ENCODE data around the gene BUD31. TPM values are rescaled to one million over a fixed set of nuclear protein-coding genes. Genes with fewer than 3 reads are reported as not detected.

BUD31 gene
- total and polyA plus RNA-seq, 4 donors, result 18.5 to 55.9 (median 32.0) TPM

GRCh38 chr7:99380032-99380822 lies 28.5 kb upstream of the BUD31 start:
- Histone ChIP-seq H3K36me3 (ENCODE audit: control insufficient read depth in 4 of 4, insufficient read depth in 3 of 4, low read depth in 1 of 4, low read length in 3 of 4) (no peaks in the 10 kb centered on the region), H3K4me1 (ENCODE audit: control insufficient read depth in 4 of 4, insufficient read depth in 4 of 4, low read length in 3 of 4) (peaks cover 16 to 26% (median 19%) of the 10 kb centered on the region in 4 donors), H3K27me3 (ENCODE audit: control insufficient read depth in 4 of 4, insufficient read depth in 4 of 4, low read length in 3 of 4) (no peaks in the 10 kb centered on the region), H3K27ac (ENCODE audit: low read depth in 1 of 2, low read length in 2 of 2) (peak overlapping the region; percentile 53 to 71), H3K9ac (ENCODE audit: low read depth in 1 of 2, low read length in 2 of 2) (peak overlapping the region in 1 of 2 donors; percentile 28), H3K9me3 (ENCODE audit: control insufficient read depth in 4 of 4, low read length in 3 of 4) (no peaks in the 10 kb centered on the region), H3K4me3 (ENCODE audit: low read depth in 1 of 3, low read length in 3 of 3) (peak overlapping the region in 1 of 3 donors; percentile 25)
- TF ChIP-seq CTCF (IDR thresholded peaks at IDR 0.05; ENCODE audit: low read depth, low read length, missing input control) (no peak), MAX (IDR thresholded peaks at IDR 0.05) (no peak), YY1 (IDR thresholded peaks at IDR 0.05) (no peak)
- 68% methylated on average over 12 of the region's 12 CpGs for WGBS
- DNase-seq (ENCODE audit: low spot score), result peak; percentile 55

- Histone ChIP-seq H3K9ac (ENCODE audit: low read depth in 1 of 2, low read length in 2 of 2) (no peak overlapping the region), H3K27me3 (ENCODE audit: control insufficient read depth in 4 of 4, insufficient read depth in 4 of 4, low read length in 3 of 4) (no peaks in the 10 kb centered on the region), H3K4me3 (ENCODE audit: low read depth in 1 of 3, low read length in 3 of 3) (no peak overlapping the region), H3K4me1 (ENCODE audit: control insufficient read depth in 4 of 4, insufficient read depth in 4 of 4, low read length in 3 of 4) (peaks cover 14 to 23% (median 19%) of the 10 kb centered on the region in 4 donors), H3K9me3 (ENCODE audit: control insufficient read depth in 4 of 4, low read length in 3 of 4) (no peaks in the 10 kb centered on the region), H3K27ac (ENCODE audit: low read depth in 1 of 2, low read length in 2 of 2) (peak overlapping the region; percentile 53 to 71), H3K36me3 (ENCODE audit: control insufficient read depth in 4 of 4, insufficient read depth in 3 of 4, low read depth in 1 of 4, low read length in 3 of 4) (no peaks in the 10 kb centered on the region)
- WGBS, result 68% methylated on average over 16 of the region's 16 CpGs
- no peak for DNase-seq (ENCODE audit: low spot score)
- TF ChIP-seq MAX (IDR thresholded peaks at IDR 0.05), result no peak
- TF ChIP-seq TAF1 (conservative IDR thresholded peaks at IDR 0.05), result no peak
- no peak for TF ChIP-seq REST (IDR thresholded peaks at IDR 0.05)
- TF ChIP-seq FOXA1 (IDR thresholded peaks at IDR 0.05), result no peak
- TF ChIP-seq RXRA (IDR thresholded peaks at IDR 0.05), result no peak
- no peak for TF ChIP-seq HNF4G (IDR thresholded peaks at IDR 0.05)
- no peak for TF ChIP-seq EGR1 (IDR thresholded peaks at IDR 0.05; ENCODE audit: low read depth in 2 of 2)
- no peak for TF ChIP-seq SP1 (IDR thresholded peaks at IDR 0.05)
- TF ChIP-seq JUND (IDR thresholded peaks at IDR 0.05), result no peak
- TF ChIP-seq FOXA2 (IDR thresholded peaks at IDR 0.05), result no peak
- no peak for TF ChIP-seq YY1 (IDR thresholded peaks at IDR 0.05)
- TF ChIP-seq GABPA (IDR thresholded peaks at IDR 0.05 in 1 of 2, conservative IDR thresholded peaks at IDR 0.05 in 1 of 2), result no peak
- no peak for TF ChIP-seq CTCF (IDR thresholded peaks at IDR 0.05; ENCODE audit: low read depth, low read length, missing input control)
- TF ChIP-seq ATF3 (IDR thresholded peaks at IDR 0.05), result no peak
- TF ChIP-seq HNF4A (conservative IDR thresholded peaks at IDR 0.05), result no peak
- no peak for TF ChIP-seq NR2F2 (IDR thresholded peaks at IDR 0.05)
Observed at GRCh38 chr7:99380823-99381663, 27.7 kb upstream of the BUD31 start.

All from liver (tissue), 9 donors.